Esophagus muscularis mucosa (tissue), 4 donors: ENCODE results near the gene METTL18. TPM values are rescaled to one million over a fixed set of nuclear protein-coding genes. Genes with fewer than 3 reads are reported as not detected.

ENCODE experiments used
- DNase-seq: peaks from one replicate; pipeline ENCODE4 v3.0.0-alpha.2; 2017; ENCODE audit errors: extremely low spot score
- H3K27ac ChIP-seq, 4 donors: fragments of 200-600 bp; sonication (generic); replicated peaks in 1 of 4; 1 replicate in 3 of 4; 2 replicates in 1 of 4; pipeline ENCODE4 v1.5.1; 2016 to 2019; ENCODE audit warnings: mild to moderate bottlenecking in 1 of 4
- H3K27me3 ChIP-seq, 4 donors: fragments of 200-600 bp; sonication (generic); one replicate each; pipeline versions ENCODE4 v1.5.1 to v1.6.0; 2016 to 2019
- H3K36me3 ChIP-seq, 4 donors: fragments of 200-600 bp; sonication (generic); one replicate each; pipeline ENCODE4 v1.5.1; 2016 to 2019
- H3K4me1 ChIP-seq, 4 donors: fragments of 200-600 bp; sonication (generic); one replicate each; pipeline ENCODE4 v1.5.1; 2016 to 2019
- H3K4me3 ChIP-seq, 4 donors: fragments of 200-600 bp; sonication (generic); 1 replicate in 2 of 4; 2 replicates in 2 of 4; pipeline ENCODE4 v1.5.1; 2016 to 2019; ENCODE audit warnings: mild to moderate bottlenecking in 4 of 4, moderate library complexity in 1 of 4
- H3K9me3 ChIP-seq, 4 donors: fragments of 200-600 bp; sonication (generic); 1 replicate in 3 of 4; 2 replicates in 1 of 4; pipeline ENCODE4 v1.5.1; 2016 to 2019
- EP300 ChIP-seq: sonication (generic); formaldehyde crosslinking; IDR thresholded peaks from one replicate; pipeline ENCODE4 v1.6.1; 2017; ENCODE audit warnings: antibody characterized with exemption
- POLR2A ChIP-seq: fragments of 450-650 bp; IDR thresholded peaks from one replicate; pipeline ENCODE4 v1.6.1; 2017; ENCODE audit warnings: antibody characterized with exemption, moderate library complexity, mild to moderate bottlenecking, low read depth
- POLR2AphosphoS5 ChIP-seq, 2 donors: sonication (generic); formaldehyde crosslinking; IDR thresholded peaks; one replicate each; pipeline ENCODE4 v1.6.1; 2017; ENCODE audit warnings: antibody characterized with exemption in 2 of 2
- WGBS: methylation state at CpG from one replicate; pipeline ENCODE4 v1.1.5; 2018; 5-methylcytosine and 5-hydroxymethylcytosine counted together
- intact Hi-C: fragments of 100-400 bp; cut with DNase I; formaldehyde crosslinking; loops from one replicate; pipeline ENCODE4 v1.15.1; 2023
- total RNA-seq, 4 donors: library from RNA; depleted of rRNA; stranded (reverse); fragments of >200 nt; gene quantifications; one replicate each; pipeline versions ENCODE4 v1.1.0 to v1.2.1, GENCODE V29; 2016
- TF ChIP-seq, protein P1 (sequence below), 3 experiments: fragments of 200-600 bp in 2 of 3; fragments of 450-650 bp in 1 of 3; sonication (generic) in 2 of 3; IDR thresholded peaks; one replicate each; pipeline ENCODE4 v1.5.1; 2017 to 2019; ENCODE audit warnings: antibody characterized with exemption in 3 of 3, mild to moderate bottlenecking in 2 of 3, moderate library complexity in 1 of 3

METTL18 gene
- total RNA-seq, 4 donors from 2014 or later = 5.6 to 6.8 (median 6.2) TPM

DNA sequence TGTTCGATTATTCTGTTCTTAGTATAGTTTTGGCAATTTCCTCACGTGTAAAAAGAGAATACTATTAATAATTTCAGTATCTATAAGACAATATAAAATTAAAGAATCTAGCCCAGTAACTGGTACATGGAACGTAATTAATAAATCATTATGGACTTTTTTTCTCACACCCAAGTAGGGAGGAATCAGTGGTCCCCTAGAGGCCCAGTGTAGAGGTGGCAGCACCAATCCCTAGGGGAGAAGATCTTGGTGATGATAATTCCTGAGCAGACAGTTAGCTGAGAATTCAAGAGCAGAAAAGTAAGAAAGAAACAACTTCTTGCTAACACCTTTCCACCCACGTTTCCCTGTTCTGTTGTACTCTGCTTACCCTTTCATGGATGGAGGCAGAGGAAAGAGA is 41.2 kb downstream of the METTL18 start:
- peaks cover 0 to 3% (median 0%) of the 10 kb centered on the region in 4 donors for H3K27me3 ChIP-seq
- TF ChIP-seq EP300 (no peak), POLR2A (no peak), POLR2AphosphoS5 (IDR thresholded peaks at IDR 0.05) (no peak)
- TF ChIP-seq, protein P1, sequence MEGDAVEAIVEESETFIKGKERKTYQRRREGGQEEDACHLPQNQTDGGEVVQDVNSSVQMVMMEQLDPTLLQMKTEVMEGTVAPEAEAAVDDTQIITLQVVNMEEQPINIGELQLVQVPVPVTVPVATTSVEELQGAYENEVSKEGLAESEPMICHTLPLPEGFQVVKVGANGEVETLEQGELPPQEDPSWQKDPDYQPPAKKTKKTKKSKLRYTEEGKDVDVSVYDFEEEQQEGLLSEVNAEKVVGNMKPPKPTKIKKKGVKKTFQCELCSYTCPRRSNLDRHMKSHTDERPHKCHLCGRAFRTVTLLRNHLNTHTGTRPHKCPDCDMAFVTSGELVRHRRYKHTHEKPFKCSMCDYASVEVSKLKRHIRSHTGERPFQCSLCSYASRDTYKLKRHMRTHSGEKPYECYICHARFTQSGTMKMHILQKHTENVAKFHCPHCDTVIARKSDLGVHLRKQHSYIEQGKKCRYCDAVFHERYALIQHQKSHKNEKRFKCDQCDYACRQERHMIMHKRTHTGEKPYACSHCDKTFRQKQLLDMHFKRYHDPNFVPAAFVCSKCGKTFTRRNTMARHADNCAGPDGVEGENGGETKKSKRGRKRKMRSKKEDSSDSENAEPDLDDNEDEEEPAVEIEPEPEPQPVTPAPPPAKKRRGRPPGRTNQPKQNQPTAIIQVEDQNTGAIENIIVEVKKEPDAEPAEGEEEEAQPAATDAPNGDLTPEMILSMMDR (IDR thresholded peaks at IDR 0.05) = no peak
- no peaks in the 10 kb centered on the region for H3K4me1 ChIP-seq
- no peaks in the 10 kb centered on the region for H3K9me3 ChIP-seq
- 71% methylated on average over 4 of the region's 4 CpGs for WGBS
- H3K4me3 ChIP-seq = no peak overlapping the region
- intact Hi-C loops = no loop called here
- no peak overlapping the region for H3K27ac ChIP-seq
- DNase-seq = no peak
- no peaks in the 10 kb centered on the region for H3K36me3 ChIP-seq

DNA sequence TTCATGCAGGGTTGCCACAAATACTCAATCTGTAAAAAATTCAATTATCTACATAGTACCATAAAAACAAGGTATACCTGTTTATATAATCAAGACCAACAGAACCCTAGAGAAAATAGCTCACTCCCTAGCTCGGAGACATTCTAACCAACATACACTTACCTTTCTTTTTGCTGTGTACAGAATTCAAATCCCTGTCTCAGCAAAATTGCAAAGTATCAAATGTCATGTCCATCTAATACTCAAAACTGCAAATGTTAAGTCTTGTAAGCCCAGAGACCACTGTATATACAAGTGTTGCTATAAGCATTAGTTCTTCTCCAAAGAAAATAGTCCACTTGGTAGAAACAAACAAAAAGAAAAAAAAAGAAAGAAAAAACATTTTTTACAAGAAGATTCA is 44.7 kb downstream of the METTL18 start:
- no peak overlapping the region for H3K4me3 ChIP-seq
- no peaks in the 10 kb centered on the region for H3K4me1 ChIP-seq
- no peak overlapping the region for H3K27ac ChIP-seq
- 74% methylated on average over 1 of the region's 1 CpG for WGBS
- no peak for TF ChIP-seq EP300
- TF ChIP-seq POLR2A = no peak
- TF ChIP-seq, protein P1 (IDR thresholded peaks at IDR 0.05) = no peak
- TF ChIP-seq POLR2AphosphoS5 (IDR thresholded peaks at IDR 0.05) = no peak
- intact Hi-C loops = no loop called here
- H3K9me3 ChIP-seq = no peaks in the 10 kb centered on the region
- no peak for DNase-seq
- peaks cover 0 to 3% (median 0%) of the 10 kb centered on the region in 4 donors for H3K27me3 ChIP-seq
- no peaks in the 10 kb centered on the region for H3K36me3 ChIP-seq

DNA sequence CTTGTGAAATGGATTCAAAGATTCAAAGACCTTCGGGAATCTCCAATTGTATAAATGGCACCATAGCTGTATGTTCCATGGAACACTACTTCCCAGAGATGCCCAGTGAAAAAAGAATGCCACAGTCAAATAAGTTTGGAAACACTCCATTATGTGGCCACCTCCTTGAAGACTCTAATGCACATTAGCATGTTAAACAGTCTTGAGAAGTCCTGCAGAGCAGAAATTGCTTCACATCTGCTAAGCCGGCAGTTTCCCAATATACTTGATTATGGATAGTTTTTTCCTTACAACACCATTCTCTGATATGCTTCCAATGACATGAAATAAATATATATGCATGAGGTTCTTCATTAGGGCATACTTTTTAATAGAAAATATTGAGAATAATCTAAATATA is 48.2 kb downstream of the METTL18 start:
- H3K4me1 ChIP-seq = no peaks in the 10 kb centered on the region
- H3K9me3 ChIP-seq = no peaks in the 10 kb centered on the region
- H3K36me3 ChIP-seq = no peaks in the 10 kb centered on the region
- no peak overlapping the region for H3K4me3 ChIP-seq
- H3K27ac ChIP-seq = no peak overlapping the region
- peaks cover 0 to 8% (median 0%) of the 10 kb centered on the region in 4 donors for H3K27me3 ChIP-seq
- WGBS = 88% methylated on average over 2 of the region's 2 CpGs
- DNase-seq = no peak
- TF ChIP-seq POLR2AphosphoS5 (IDR thresholded peaks at IDR 0.05) (no peak), POLR2A (no peak), EP300 (no peak)
- TF ChIP-seq, protein P1 (IDR thresholded peaks at IDR 0.05) = no peak
- intact Hi-C loops = no loop called here

DNA sequence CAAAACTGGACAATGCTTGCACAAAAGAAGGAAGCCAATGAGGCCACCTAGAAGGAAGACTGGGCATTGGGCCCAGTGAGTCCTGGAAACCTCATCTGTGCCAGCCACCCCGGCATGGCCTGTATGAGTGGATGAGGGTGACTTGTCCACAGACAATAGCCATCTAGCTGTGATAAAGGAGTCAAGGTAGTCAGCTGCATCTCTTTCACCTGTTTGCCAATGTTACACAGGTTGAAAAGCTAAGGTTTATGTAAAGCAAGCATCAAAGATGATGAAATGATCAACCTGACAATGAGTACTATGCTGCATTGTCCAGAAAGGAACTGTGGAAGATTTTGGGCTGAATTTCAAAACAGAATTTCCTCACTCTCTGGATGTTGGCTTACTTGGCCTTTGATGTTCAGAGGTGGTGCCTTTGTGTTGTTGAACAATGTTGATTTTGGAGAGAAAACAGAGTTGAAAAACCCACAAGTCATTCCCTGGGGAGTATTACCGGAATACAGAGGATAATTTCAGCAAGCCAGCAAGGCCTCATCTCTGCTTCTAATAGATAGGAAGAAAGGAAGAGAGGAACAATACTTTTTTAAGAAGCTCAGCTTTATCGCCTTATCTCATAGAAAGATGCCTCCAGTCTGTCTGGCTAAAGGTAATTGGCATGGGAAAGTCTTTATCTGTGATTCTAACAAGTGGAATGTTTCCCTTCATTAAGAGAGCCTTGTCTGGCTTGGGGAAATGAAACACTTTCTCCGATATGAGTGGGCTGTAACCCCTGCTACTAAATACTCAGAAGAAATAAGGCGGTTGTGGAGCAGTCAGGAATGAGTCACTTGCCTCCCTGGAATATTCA is 49.5 kb downstream of the METTL18 start:
- intact Hi-C loops = no loop called here
- Histone ChIP-seq H3K27ac (no peak overlapping the region), H3K27me3 (peaks cover 0 to 8% (median 0%) of the 10 kb centered on the region in 4 donors), H3K4me1 (no peaks in the 10 kb centered on the region), H3K9me3 (no peaks in the 10 kb centered on the region), H3K36me3 (no peaks in the 10 kb centered on the region), H3K4me3 (no peak overlapping the region)
- WGBS = 58% methylated on average over 5 of the region's 5 CpGs
- no peak for DNase-seq
- TF ChIP-seq, protein P1 (IDR thresholded peaks at IDR 0.05) = no peak
- TF ChIP-seq POLR2AphosphoS5 (IDR thresholded peaks at IDR 0.05) (no peak), EP300 (no peak), POLR2A (no peak)

Other genes starting within 250 kb of the METTL18 start
- 1 to 10 TPM in 1 of 4 donors, under 1 TPM in 2, not detected in 1; 0.13 to 1.2 (median 0.34) TPM for gene F5, start 208.4 kb downstream of the METTL18 start, total RNA-seq
- gene SELP, start 164.8 kb downstream of the METTL18 start, total RNA-seq = 10 to 100 TPM in 1 of 4 donors, 1 to 10 TPM in 3; 2.9 to 28.0 (median 7.5) TPM
- gene SELL, start 83.3 kb downstream of the METTL18 start, total RNA-seq = 10 to 100 TPM in 1 of 4 donors, 1 to 10 TPM in 1, under 1 TPM in 2; 0.42 to 11.9 (median 0.86) TPM
- gene SELE, start 60.8 kb downstream of the METTL18 start, total RNA-seq = 10 to 100 TPM in 1 of 4 donors, 1 to 10 TPM in 2, under 1 TPM in 1; 0.06 to 15.7 (median 1.5) TPM
- gene SCYL3, start 99.0 kb upstream of the METTL18 start, total RNA-seq = 10 to 100 TPM; 10.2 to 11.8 (median 10.3) TPM